GM19239 (cell line): Measurements from ENCODE around the gene PRR35.

ENCODE experiments used
- DNase-seq: peaks from one replicate; pipeline ENCODE4 v3.0.0; 2011; ENCODE audit warnings: low spot score; ENCODE audit not compliant: insufficient read length
- FAIRE-seq: peaks from 2 replicates; lab custom pipeline; 2011; peaks lifted over from hg19 to GRCh38; lab: Jason Lieb, UNC

PRR35 gene

GRCh38 chr16:577796-578195 lies 17.6 kb downstream of the PRR35 start:
- FAIRE-seq (no peak), DNase-seq (no peak)

GRCh38 chr16:578232-578869 lies 18.2 kb downstream of the PRR35 start:
- FAIRE-seq: no peak
- DNase-seq: no peak

- FAIRE-seq (peak; percentile 42), DNase-seq (peak; percentile 91)
Measured at GRCh38 chr16:578870-579405, 18.7 kb downstream of the PRR35 start.

GRCh38 chr16:580141-580945 lies 20.1 kb downstream of the PRR35 start:
- FAIRE-seq: no peak
- DNase-seq: no peak

GRCh38 chr16:580946-581498 lies 20.8 kb downstream of the PRR35 start:
- DNase-seq (no peak), FAIRE-seq (no peak)

GRCh38 chr16:582218-582613 lies 22.0 kb downstream of the PRR35 start:
- no peak for DNase-seq
- FAIRE-seq: no peak

GRCh38 chr16:582614-583331 lies 22.6 kb downstream of the PRR35 start:
- no peak for FAIRE-seq
- no peak for DNase-seq

- no peak for DNase-seq
Measured at GRCh38 chr16:583470-583814, 23.2 kb downstream of the PRR35 start.

GRCh38 chr16:583815-584591 lies 23.8 kb downstream of the PRR35 start:
- no peak for DNase-seq
- no peak for FAIRE-seq

More at GRCh38 chr16:583470-583814, 23.2 kb downstream of the PRR35 start:
- no peak for FAIRE-seq

- FAIRE-seq: no peak
- no peak for DNase-seq
Measured at GRCh38 chr16:585351-585750, 25.2 kb downstream of the PRR35 start.

- FAIRE-seq (no peak), DNase-seq (no peak)
Measured at GRCh38 chr16:586047-586644, 26.0 kb downstream of the PRR35 start.

GRCh38 chr16:586645-587590 lies 26.7 kb downstream of the PRR35 start:
- FAIRE-seq (no peak), DNase-seq (no peak)

- FAIRE-seq (peak; percentile 42), DNase-seq (no peak)
Measured at GRCh38 chr16:588639-588888, 28.4 kb downstream of the PRR35 start.

- DNase-seq (peak; percentile 88), FAIRE-seq (no peak)
Measured at GRCh38 chr16:588889-589657, 28.9 kb downstream of the PRR35 start.

GRCh38 chr16:589658-590187 lies 29.5 kb downstream of the PRR35 start, which contains the start of gene RAB40C:
TSS of gene RAB40C (plus strand) at chr16:590066. CDS start at chr16:590292, 226 bp downstream.
- FAIRE-seq: peak; percentile 90
- DNase-seq: peak; percentile 99

GRCh38 chr16:590188-590814 lies 30.1 kb downstream of the PRR35 start:
- DNase-seq (no peak), FAIRE-seq (no peak)

- no peak for DNase-seq
- FAIRE-seq: no peak
Measured at GRCh38 chr16:590815-591200, 30.6 kb downstream of the PRR35 start.
